Neural crest cell (in vitro differentiated cells): ENCODE data around the gene DTWD2. TPM values are rescaled to one million over a fixed set of nuclear protein-coding genes. Genes with fewer than 3 reads are reported as not detected.
A peak's percentile ranks its signal among the peaks of the same experiment; 100 is the strongest.

Experiments used
- DNase-seq: peaks from one replicate; pipeline ENCODE4 v3.0.0; 2021; ENCODE audit warnings: low read depth, mixed read lengths, low spot score
- H3K27ac Mint-ChIP-seq: one replicate; pipeline ENCODE4 v1.8.0; 2021; ENCODE audit warnings: mild to moderate bottlenecking, mixed read lengths; ENCODE audit not compliant: unreplicated experiment
- H3K27me3 Mint-ChIP-seq: 2 replicates; pipeline ENCODE4 v1.8.0; 2021; ENCODE audit warnings: low read depth, mild to moderate bottlenecking, mixed read lengths
- H3K36me3 Mint-ChIP-seq: 2 replicates; pipeline ENCODE4 v1.8.0; 2021; ENCODE audit warnings: low read depth, mild to moderate bottlenecking, mixed read lengths
- H3K4me1 Mint-ChIP-seq: 2 replicates; pipeline ENCODE4 v1.8.0; 2021; ENCODE audit warnings: mixed read lengths
- H3K4me3 Mint-ChIP-seq: one replicate; pipeline ENCODE4 v1.8.0; 2021; ENCODE audit warnings: mild to moderate bottlenecking, mixed read lengths
- H3K9me3 Mint-ChIP-seq: 2 replicates; pipeline ENCODE4 v1.8.0; 2021; ENCODE audit warnings: mixed read lengths
- total RNA-seq: library from RNA; stranded (reverse); gene quantifications from 2 replicates; pipeline ENCODE4 v1.2.1, GENCODE V29; 2021
- TF ChIP-seq, protein P1 (sequence below): fragments of 200-600 bp; sonication (generic); conservative IDR thresholded peaks from 2 replicates; pipeline ENCODE4 v1.5.0; 2021; ENCODE audit warnings: antibody characterized with exemption, mild to moderate bottlenecking

Gene DTWD2
- total RNA-seq, 1 donor from 2014 or later: 4.6 TPM

DNA sequence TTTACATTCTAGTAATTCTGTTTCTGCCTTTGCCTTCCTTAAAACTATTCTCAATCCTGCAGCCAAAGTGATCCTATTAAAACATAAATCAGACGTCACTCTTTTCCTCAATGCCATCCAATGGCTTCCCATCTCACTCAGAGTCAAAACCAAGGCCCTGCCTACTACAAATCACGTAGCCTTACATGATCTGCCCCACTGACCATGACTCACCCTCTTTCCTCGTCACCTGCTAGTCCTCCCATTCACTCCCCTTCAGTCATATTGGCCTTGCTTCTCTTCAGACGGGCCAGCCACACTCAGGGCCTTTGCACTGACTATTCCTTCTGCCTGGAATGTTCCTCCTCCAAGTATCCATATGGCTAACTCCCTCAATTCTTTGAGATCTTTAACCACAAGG is 43.6 kb upstream of the DTWD2 start:
- Mint-ChIP-seq H3K27me3 (no peaks in the 10 kb centered on the region), H3K36me3 (no peaks in the 10 kb centered on the region), H3K27ac (no peak overlapping the region), H3K4me3 (no peak overlapping the region), H3K9me3 (peaks cover 3% of the 10 kb centered on the region), H3K4me1 (no peaks in the 10 kb centered on the region)
- TF ChIP-seq, protein P1, sequence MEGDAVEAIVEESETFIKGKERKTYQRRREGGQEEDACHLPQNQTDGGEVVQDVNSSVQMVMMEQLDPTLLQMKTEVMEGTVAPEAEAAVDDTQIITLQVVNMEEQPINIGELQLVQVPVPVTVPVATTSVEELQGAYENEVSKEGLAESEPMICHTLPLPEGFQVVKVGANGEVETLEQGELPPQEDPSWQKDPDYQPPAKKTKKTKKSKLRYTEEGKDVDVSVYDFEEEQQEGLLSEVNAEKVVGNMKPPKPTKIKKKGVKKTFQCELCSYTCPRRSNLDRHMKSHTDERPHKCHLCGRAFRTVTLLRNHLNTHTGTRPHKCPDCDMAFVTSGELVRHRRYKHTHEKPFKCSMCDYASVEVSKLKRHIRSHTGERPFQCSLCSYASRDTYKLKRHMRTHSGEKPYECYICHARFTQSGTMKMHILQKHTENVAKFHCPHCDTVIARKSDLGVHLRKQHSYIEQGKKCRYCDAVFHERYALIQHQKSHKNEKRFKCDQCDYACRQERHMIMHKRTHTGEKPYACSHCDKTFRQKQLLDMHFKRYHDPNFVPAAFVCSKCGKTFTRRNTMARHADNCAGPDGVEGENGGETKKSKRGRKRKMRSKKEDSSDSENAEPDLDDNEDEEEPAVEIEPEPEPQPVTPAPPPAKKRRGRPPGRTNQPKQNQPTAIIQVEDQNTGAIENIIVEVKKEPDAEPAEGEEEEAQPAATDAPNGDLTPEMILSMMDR: no peak
- DNase-seq: no peak

DNA sequence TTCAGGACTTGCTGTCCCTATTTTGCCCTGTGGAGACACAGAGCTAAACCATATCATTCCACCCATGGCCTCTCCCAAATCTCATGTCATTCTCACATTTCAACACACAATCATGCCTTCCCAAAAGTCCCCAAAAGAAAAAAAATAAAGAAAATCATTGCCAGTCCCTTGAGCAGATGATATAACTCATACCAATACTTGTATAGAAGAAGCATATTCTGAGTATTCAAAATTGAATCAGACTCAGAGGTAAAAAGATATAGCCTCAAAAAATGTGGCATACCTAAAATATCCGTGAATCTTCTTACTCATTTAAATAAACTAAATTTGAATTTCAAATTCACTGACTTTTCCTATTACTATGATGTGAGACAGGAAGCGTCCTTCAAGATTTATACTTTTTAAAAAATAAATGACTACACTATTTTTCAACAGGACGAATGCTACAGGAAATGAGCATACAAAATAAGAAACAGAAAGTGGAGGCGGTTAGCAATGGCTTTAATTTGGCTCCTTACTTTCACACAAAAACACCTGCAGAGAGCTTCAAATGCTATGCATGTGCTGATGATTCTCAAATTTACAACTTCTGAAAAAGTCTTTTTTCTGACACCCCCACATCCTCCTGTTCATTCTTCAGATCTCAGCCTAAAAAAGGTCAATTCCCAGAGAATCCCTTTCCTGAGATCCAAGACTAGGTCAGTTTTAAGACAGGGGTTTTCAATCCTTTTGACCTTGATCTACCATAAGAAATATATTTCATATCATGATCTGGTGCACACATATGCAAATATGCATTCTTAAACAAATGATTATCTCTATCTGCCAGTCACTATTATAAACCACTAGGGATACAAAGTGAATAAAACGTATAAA is 42.9 kb upstream of the DTWD2 start:
- Mint-ChIP-seq H3K36me3 (no peaks in the 10 kb centered on the region), H3K27ac (peak overlapping the region; percentile 22), H3K4me1 (no peaks in the 10 kb centered on the region), H3K27me3 (no peaks in the 10 kb centered on the region), H3K4me3 (no peak overlapping the region), H3K9me3 (peaks cover 3% of the 10 kb centered on the region)
- TF ChIP-seq, protein P1: no peak
- DNase-seq: no peak

DNA sequence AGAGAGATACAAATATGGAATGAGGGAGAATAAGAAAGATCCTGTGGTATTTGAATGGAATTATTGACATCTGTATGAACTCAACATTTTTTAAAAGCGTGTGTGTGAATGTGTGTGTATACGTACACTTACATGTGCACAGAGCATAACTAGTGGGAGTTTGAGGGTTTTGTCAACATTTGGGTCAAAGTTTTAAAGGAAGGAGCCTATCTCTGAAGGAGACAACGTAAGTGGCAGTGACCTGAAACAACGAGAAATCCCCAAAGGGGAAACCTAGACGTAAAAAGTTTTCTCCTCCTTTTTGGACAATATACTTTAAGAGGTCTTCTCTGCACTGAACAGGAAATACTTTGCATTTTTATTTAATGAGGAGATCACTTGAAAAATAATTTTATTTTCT is 40.2 kb upstream of the DTWD2 start:
- no peak overlapping the region for H3K4me3 Mint-ChIP-seq
- no peak overlapping the region for H3K27ac Mint-ChIP-seq
- H3K4me1 Mint-ChIP-seq: no peaks in the 10 kb centered on the region
- no peak for DNase-seq
- TF ChIP-seq, protein P1: no peak
- H3K36me3 Mint-ChIP-seq: no peaks in the 10 kb centered on the region
- no peaks in the 10 kb centered on the region for H3K27me3 Mint-ChIP-seq
- H3K9me3 Mint-ChIP-seq: peaks cover 3% of the 10 kb centered on the region

DNA sequence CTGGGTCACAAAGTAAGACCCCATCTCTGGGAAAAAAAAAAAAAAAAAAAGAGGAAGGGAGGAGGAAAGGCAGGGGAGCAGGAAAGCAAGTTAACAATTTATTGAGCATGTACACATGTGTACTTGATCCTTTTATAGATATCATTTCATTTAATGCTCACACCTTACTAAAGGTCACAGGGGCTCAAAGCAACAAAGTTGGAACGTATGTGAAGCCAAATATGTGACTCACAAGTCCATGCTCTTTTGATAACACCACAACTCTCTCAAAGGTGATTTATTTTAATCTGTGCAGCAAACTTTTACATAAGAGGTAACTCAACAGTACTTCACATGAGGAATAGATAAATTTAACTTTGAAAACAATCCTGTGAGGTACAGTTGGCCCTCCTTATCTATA is 34.4 kb upstream of the DTWD2 start:
- TF ChIP-seq, protein P1: no peak
- Mint-ChIP-seq H3K9me3 (no peaks in the 10 kb centered on the region), H3K4me1 (no peaks in the 10 kb centered on the region), H3K27ac (no peak overlapping the region), H3K27me3 (no peaks in the 10 kb centered on the region), H3K36me3 (no peaks in the 10 kb centered on the region), H3K4me3 (no peak overlapping the region)
- no peak for DNase-seq

DNA sequence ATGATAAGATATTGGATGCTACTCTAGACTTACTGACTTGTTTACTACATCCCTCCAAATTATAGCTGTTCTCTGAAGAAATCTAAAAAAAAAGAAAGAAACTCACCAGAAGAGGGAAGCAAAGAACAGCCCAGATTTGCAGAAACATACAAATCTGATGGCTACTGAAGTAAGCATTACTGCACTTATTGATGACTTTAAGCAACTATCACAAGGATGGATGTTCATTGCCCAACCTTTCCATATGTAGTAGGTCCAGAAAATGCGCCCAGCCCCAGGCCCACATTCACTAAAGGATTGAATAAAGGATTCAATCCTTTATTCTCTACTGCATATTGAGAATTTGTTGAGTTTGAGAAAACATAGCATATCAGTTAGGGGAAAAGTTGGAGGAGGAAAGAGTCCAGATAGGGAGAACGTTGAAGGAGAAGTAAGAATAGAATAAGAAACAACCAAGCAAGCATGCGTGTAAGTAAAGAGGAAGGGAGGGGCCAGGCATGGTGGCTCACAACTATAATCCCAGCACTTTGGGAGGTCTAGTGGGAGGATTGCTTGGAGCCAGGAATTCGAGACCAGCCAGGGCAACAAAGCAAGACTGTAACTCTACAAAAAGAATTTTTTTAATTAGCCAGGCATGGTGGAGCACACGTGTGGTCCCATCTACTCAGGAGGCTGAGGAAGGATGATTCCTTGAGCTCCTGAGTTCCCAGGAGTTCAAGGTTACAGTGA is 33.8 kb upstream of the DTWD2 start:
- H3K4me1 Mint-ChIP-seq: no peaks in the 10 kb centered on the region
- H3K27ac Mint-ChIP-seq: no peak overlapping the region
- H3K4me3 Mint-ChIP-seq: no peak overlapping the region
- no peak for DNase-seq
- TF ChIP-seq, protein P1: peak; percentile 55
- no peaks in the 10 kb centered on the region for H3K36me3 Mint-ChIP-seq
- no peaks in the 10 kb centered on the region for H3K27me3 Mint-ChIP-seq
- H3K9me3 Mint-ChIP-seq: no peaks in the 10 kb centered on the region
